Measurements from ENCODE around the gene EDAR. TPM values are rescaled to one million over a fixed set of nuclear protein-coding genes. Genes with fewer than 3 reads are reported as not detected.

The EDAR gene
- total RNA-seq, 6 experiments from 2014 or later = not detected

GRCh38 chr2:108934583-108935245 lies 54.3 kb downstream of the EDAR start:
- Mint-ChIP-seq H3K27me3 (ENCODE audit: insufficient read depth) (peaks cover 49% of the 10 kb centered on the region), H3K27ac (no peak overlapping the region), H3K36me3 (ENCODE audit: low read depth) (no peaks in the 10 kb centered on the region), H3K4me1 (ENCODE audit: low read depth) (no peaks in the 10 kb centered on the region), H3K4me3 (no peak overlapping the region), H3K9me3 (no peaks in the 10 kb centered on the region)
- DNase-seq = no peak
- no peak for TF ChIP-seq CTCF (IDR thresholded peaks at IDR 0.05)

GRCh38 chr2:108934151-108934550 lies 54.9 kb downstream of the EDAR start:
- TF ChIP-seq CTCF (IDR thresholded peaks at IDR 0.05) = no peak
- no peaks in the 10 kb centered on the region for H3K9me3 Mint-ChIP-seq
- H3K4me3 Mint-ChIP-seq = no peak overlapping the region
- no peak for DNase-seq
- no peaks in the 10 kb centered on the region for H3K36me3 Mint-ChIP-seq (ENCODE audit: low read depth)
- H3K27ac Mint-ChIP-seq = no peak overlapping the region
- H3K27me3 Mint-ChIP-seq (ENCODE audit: insufficient read depth) = peaks cover 53% of the 10 kb centered on the region
- H3K4me1 Mint-ChIP-seq (ENCODE audit: low read depth) = no peaks in the 10 kb centered on the region

DNA sequence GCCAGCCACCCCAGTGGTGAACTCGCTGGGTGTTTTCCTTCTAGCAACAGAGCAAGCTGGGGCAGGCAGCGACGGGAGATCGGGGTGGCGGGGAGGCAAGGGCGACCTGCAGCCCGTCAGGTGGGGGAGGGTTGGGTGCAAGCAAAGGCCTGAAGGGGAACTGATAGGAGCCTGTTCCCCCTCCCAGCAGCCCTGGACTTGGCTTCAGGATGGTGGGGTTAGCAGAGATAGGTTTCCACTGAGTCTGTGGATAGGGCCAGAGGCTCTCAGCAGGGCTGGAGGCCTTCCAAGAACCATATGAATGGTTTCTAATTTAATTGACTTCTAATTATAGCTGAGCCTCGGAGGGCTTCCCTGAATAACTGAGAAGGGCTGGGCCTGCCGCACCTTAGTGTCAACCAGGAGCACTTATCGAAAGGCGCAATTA lies 55.3 kb downstream of the EDAR start:
- Mint-ChIP-seq H3K36me3 (ENCODE audit: low read depth) (no peaks in the 10 kb centered on the region), H3K4me1 (ENCODE audit: low read depth) (no peaks in the 10 kb centered on the region), H3K9me3 (no peaks in the 10 kb centered on the region), H3K4me3 (no peak overlapping the region), H3K27ac (no peak overlapping the region), H3K27me3 (ENCODE audit: insufficient read depth) (peaks cover 53% of the 10 kb centered on the region)
- DNase-seq = no peak
- TF ChIP-seq CTCF (IDR thresholded peaks at IDR 0.05) = no peak

GRCh38 chr2:108932736-108933332 lies 56.2 kb downstream of the EDAR start:
- Mint-ChIP-seq H3K9me3 (no peaks in the 10 kb centered on the region), H3K27me3 (ENCODE audit: insufficient read depth) (peaks cover 60% of the 10 kb centered on the region), H3K4me3 (no peak overlapping the region), H3K36me3 (ENCODE audit: low read depth) (no peaks in the 10 kb centered on the region), H3K27ac (no peak overlapping the region), H3K4me1 (ENCODE audit: low read depth) (no peaks in the 10 kb centered on the region)
- DNase-seq = no peak
- no peak for TF ChIP-seq CTCF (IDR thresholded peaks at IDR 0.05)

GRCh38 chr2:108931372-108931771 lies 57.6 kb downstream of the EDAR start:
- peaks cover 61% of the 10 kb centered on the region for H3K27me3 Mint-ChIP-seq (ENCODE audit: insufficient read depth)
- TF ChIP-seq CTCF (IDR thresholded peaks at IDR 0.05) = no peak
- H3K27ac Mint-ChIP-seq = no peak overlapping the region
- no peak overlapping the region for H3K4me3 Mint-ChIP-seq
- no peaks in the 10 kb centered on the region for H3K36me3 Mint-ChIP-seq (ENCODE audit: low read depth)
- no peaks in the 10 kb centered on the region for H3K4me1 Mint-ChIP-seq (ENCODE audit: low read depth)
- DNase-seq = no peak
- H3K9me3 Mint-ChIP-seq = no peaks in the 10 kb centered on the region
